GM18520 (cell line): ENCODE measurements around the gene DBP.
A peak's percentile ranks its signal among the peaks of the same experiment; 100 is the strongest.
"Not testable (repeated sequence)": the region's sequence is repeated elsewhere in the genome, so short reads cannot be mapped to it uniquely, and the experiment has no call there.

Experiments
- ATAC-seq: cut with Tn5 transposase; IDR thresholded peaks from one replicate; pipeline ENCODE4 v1.9.1; 2021; ENCODE audit not compliant: unreplicated experiment

DBP gene

DNA sequence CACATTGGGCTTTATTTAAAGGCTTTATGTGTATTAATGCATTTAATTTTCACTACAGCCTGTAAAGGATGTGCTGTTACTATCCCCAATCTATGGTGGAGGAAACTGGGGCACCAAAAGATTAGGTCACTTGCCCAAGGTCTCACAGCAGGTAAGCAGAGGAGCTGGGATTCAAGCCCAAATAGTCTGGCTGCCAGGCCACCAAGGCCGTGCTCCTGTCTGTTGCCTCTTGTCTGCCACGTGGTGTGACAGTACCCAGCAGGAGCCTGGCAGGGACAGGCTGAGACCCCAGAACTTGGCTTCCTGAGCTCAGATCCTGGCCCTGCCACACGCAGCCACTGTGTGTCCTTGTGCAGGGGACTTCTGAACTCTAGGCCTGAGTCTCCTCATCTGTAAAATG lies 31.2 kb upstream of the DBP start:
- no peak for ATAC-seq

DNA sequence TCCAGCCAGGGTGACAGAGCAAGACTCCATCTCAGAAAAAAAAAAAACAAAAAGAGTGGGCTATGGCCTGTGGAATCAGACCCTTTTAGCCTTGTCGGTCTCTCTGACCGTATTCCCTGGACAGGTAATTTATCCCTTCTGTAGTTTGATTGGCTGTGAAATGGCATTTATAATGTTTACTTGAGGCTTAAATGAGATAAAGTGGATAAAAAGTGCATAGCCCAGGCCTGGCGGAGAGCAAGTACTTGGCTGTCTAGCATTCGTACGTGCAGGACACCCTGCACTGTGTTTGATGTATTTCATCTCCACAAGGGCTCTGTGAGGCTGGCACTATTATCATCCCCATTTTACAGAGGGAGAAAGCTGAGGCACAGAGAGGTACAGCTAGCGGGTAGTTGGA lies 28.6 kb upstream of the DBP start:
- ATAC-seq = no peak

DNA sequence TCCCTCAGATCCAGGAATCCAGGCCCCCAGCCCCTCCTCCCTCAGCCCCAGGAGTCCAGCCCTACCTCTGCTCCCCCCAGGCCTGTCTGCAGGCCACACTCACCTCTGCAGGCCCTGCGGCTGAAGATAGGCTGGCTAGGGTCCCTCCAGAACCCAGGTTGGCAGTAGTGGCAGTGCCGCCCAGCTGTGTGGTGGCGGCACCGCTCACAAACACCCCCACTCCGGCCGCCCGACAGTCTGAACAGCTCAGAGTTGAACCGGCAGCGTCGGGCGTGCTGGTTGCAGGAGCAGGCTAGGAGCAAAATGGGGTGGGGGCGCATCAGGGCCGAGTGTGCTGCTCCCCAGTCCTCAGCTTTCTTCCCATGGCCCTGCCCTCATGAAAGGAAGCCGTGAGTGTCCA lies 27.3 kb upstream of the DBP start:
- ATAC-seq = no peak

DNA sequence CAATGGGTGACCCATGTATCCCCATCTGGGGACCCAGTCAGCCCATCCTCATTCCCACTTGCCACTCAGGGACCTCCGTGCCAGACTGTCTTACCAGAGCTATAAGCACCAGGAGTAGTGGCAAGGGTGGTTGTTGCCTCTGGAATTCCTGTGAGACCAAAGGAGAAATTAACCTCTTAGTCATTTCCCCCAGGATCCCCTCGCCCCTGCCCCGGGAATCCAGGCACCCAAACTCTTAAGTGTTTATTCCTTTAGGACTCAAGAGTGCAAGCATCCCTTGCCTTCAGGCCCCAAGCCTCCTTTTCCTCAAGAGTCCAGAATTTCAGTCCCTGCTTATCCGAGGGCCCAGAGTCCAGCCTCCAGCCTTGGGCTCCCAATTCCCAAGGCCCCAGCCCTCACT lies 26.5 kb upstream of the DBP start:
- ATAC-seq = no peak

DNA sequence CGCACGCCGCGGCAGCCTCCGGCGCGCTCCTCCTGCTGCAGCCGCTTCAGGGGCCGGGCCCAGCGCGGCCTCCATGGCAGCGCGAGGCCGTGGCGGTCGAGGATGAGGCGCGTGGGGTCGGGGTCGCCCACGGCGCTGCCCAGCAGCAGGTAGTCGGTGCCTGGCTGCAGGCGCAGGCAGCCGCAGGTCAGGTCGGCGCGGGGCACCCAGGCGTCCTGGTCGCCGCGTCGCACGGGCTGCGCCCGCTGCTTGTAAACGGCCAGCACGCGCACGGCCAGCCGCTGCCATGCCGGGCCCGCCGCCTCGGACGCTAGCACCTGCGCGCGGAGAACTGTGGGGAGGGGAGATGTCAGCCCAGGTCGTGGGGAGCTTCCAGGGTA lies 24.5 kb upstream of the DBP start:
- no peak for ATAC-seq

DNA sequence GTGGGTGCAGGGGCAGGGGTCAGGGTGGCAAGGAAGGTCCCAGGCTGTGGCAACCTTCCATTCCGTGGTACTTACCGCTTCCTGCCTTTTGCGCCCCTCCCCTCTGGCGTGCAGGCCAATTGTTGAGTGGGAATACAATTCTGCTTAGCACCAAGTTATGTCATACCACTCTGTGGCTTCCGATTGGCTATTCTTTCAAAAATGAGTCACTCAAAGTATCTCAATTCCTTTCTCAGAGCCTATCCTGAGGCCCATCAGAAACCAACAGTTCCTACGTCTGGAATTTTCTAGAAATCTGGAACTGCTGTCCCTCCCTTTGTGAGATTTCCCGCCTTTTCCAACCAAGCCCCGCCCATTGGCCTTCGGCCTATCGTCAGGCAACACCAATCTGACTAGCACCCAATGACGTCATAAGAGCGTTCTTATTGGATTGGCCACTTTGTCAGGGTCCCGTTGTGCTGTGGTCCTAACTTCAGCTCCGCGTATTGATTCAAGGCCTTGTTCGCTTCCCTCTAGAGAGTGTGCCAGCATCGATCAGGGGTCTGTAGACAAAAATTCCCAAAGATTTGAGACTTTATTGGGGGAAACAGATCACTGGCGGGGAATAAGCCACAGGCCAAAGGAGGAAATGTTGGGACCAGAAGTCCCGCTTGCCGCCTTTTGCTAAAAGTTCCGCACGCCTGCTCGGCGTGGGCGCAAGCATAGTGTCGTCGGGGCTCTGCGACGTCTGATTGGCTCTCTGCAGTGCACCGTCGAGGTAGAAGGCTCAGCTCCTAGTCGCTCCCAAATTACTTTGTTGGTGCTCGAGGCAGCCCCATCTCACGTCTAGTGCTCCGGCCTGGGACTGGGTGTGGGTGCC lies 23.9 kb upstream of the DBP start:
- peak; percentile 45 for ATAC-seq

DNA sequence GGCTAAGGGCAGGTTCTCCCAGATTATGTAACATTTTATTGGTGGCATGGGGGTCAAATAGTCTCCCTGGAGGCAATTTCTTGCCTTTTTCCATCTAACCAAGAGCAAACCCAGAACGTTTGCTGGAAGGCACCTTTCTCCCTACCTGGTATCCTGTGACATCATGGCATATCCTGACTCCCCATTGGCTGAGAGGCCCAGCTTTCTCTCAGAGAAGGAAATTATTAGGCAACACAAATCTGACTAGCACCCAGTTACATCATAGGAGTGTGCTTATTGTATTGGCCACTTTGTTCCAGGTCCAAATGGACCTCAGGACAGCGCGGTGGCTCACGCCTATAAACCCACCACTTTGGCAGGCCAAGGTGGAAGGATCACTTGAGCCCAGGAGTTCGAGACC lies 22.6 kb upstream of the DBP start:
- ATAC-seq = no peak

DNA sequence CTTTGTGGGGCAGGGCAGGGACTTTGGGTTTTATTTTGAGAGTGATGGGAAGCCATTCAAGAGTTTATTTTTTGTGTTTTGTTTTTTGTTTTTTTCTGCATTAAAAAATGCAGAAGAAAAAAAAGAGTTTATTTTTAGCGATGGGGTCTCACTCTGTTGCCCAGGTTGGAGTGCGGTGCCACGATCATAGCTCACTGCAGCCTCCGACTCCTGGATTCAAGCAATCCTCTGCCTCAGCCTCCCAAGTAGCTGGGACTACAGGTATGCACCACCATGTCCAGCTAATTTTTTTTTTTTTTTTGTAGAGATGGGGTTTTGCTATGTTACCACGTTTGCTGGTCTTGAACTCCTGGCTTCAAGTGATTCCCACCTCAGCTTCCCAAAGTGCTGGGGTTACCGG lies 21.3 kb upstream of the DBP start:
- no peak for ATAC-seq

DNA sequence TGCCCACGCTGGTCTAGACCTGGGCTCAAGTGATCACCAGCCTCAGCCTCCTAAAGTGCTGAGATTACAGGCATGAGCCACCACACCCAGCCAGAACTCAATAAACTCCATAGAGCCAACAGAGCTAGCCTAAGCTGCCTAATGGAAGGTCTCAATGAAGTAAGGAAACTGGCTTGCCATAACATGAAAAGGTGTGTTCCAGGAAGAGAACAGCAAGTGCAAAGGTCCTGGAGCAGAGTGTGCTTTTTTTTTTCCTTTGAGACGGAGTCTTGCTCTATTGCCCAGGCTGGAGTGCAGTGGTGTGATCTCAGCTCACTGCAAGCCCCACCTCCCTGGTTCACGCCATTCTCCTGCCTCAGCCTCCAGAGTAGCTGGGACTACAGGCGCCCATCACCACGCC lies 20.6 kb upstream of the DBP start:
- not testable (repeated sequence) for ATAC-seq

DNA sequence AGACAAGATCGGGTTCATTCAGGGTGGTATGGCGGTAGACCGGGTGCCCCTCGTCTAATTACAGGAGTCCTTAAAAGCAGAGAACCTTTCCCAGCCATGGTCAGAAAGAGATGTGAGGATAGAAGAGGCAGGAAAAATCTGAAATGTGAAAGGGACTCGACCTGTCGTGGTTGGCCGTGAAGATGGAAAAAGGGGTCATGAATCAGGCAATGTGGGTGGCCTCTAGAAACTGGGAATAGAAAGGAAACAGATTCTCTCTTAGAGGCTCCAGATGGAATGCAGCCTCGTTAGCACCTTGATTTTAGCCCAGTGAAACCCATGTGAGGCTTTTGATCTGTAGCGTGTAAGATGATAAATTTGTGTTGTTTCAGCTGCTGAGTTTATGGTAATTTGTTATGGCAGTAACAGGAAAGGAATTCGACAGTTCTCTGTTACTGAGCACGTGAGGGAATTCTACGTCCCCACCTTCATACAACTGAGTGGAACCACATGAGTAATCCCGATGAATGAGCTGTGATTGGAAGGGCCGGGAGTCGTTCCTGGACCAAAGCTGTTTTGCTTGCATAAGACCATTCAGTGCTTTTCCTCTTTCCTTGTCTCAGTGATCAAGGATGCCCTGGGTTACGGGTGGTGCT lies 19.8 kb upstream of the DBP start:
- ATAC-seq = no peak

- no peak for ATAC-seq
These were observed 17.3 kb upstream of the DBP start for GRCh38 chr19:48654299-48655059.

GRCh38 chr19:48651683-48652048 lies 14.5 kb upstream of the DBP start:
- ATAC-seq = no peak

DNA sequence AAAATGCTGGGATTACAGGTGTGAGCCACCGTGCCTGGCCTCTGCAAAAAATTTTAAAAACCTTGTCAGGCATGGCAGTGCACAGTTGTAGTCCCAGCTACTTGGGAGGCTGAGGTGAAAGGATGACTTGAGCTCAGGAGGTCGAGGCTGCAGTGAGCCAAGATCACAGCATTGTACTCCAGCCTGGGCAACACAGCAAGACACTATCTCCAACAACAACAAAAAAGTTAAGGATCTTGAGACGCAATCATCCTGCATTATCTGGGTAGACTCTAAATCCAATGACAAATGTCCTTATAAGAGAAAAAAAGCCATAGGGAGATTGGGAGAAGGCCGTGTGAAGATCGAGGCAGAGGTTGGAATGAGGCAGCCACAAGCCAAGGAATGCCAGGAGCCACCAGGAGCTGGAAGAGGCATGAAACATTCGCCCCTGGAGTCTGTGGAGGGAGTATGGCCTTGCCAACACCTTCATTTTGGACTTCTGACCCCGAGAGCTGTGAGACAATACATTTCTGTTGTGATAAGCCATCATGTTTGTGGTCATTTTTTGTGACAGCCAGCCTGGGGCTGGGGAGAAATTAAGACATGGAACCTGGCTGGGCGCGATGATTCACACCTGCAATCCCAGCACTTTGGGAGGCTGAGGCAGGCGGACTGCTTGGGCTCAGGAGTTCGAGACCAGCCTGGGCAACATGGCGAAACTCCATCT lies 13.9 kb upstream of the DBP start:
- ATAC-seq = no peak

GRCh38 chr19:48648134-48648533 lies 11.0 kb upstream of the DBP start:
- no peak for ATAC-seq

- ATAC-seq = no peak
These were observed 9.6 kb upstream of the DBP start for GRCh38 chr19:48646722-48647216.

- ATAC-seq = peak; percentile 57
These were observed 9.0 kb upstream of the DBP start, which contains the start of gene CA11 for GRCh38 chr19:48646001-48646721. Gene CA11, minus strand, starts transcription at chr19:48646187. Its CDS starts 555 bp downstream, at chr19:48645632.

DNA sequence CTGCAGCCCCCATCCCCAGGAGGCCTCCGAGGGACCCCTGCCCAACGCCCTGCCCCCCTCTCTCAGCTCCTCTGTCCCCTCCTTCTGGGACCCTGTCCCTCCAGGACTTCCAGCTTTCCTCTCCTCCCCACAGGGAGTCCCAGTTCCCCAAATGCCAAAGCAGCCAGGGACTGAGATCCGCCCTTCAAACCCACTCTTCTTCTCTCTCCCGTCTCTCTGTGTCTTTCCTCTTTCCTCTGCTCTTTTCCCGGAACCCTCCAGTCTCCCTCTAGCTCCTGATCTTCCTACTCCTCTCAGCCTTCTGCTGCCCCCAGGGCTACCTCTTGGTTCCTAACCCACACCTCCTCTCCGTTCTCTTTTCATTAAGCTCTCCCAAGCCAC lies 8.4 kb upstream of the DBP start:
- no peak for ATAC-seq

- no peak for ATAC-seq
These were observed 7.8 kb upstream of the DBP start for GRCh38 chr19:48644839-48645619.

DNA sequence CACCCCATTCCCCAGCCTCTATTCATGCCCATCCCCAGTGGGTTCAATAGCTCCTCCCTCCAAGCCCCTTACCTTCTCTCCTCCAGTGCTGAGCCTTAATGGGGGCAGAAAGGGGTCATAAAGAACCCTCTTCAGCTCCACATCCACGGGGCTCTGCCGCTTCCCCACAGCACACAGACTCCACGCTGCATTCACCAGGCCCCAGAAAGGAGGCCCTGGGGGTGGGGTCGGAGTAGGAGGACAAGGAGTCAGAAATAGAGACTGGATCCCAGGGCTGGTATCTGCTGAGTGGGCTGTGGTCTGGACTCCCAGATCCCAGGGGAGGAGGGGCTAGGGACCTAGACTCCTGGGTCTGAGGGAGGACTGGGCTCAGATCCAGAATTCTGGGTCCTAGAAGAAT lies 7.2 kb upstream of the DBP start:
- ATAC-seq = no peak

DNA sequence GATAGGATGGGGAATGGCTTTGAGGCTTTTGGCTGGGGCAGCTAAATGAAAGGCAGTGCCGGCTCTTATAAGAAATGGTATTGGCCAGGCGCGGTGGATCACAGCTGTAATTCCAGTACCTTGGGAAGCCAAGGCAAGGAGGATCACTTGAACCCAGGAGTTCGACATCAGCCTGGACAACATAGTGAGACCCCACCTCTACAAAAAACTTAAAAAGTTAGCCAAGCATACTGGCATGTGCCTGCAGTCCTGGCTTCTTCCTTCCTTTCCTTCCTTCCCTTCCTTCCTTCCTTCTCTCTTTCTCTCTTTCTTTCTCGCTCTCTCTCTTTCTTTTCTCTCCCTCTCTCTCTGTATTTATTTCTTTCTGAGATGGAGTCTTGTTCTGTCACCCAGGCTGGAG lies 5.7 kb upstream of the DBP start:
- ATAC-seq = no peak
